ENCODE results near the gene TRAM1L1. TPM values are rescaled to one million over a fixed set of nuclear protein-coding genes. Genes with fewer than 3 reads are reported as not detected.

The TRAM1L1 gene
- 0.65 and 0.79 TPM in 2 replicates for total RNA-seq

- peak in 1 of 2 donors; percentile 55 for DNase-seq (ENCODE audit: low read depth in 2 of 2)
Observed at GRCh38 chr4:117084866-117085701, at the start of gene TRAM1L1. TSS of gene TRAM1L1 (minus strand) at chr4:117085576. CDS start at chr4:117085393, 183 bp downstream.

- peak in 1 of 2 donors; percentile 55 for DNase-seq (ENCODE audit: low read depth in 2 of 2)
Observed at GRCh38 chr4:117134386-117134785, 49.0 kb upstream of the TRAM1L1 start.

- DNase-seq (ENCODE audit: low read depth in 2 of 2): no peak
Observed at GRCh38 chr4:117096886-117097285, 11.5 kb upstream of the TRAM1L1 start.

GRCh38 chr4:117096462-117096861, 11.1 kb upstream of the TRAM1L1 start:
- DNase-seq (ENCODE audit: low read depth in 2 of 2): no peak

GRCh38 chr4:117093571-117093970, 8.2 kb upstream of the TRAM1L1 start:
- DNase-seq (ENCODE audit: low read depth in 2 of 2): peak in 1 of 2 donors; percentile 60

GRCh38 chr4:117077760-117078159, 7.6 kb downstream of the TRAM1L1 start:
- DNase-seq (ENCODE audit: low read depth in 2 of 2): no peak

- no peak for DNase-seq (ENCODE audit: low read depth in 2 of 2)
Observed at GRCh38 chr4:117068120-117068519, 17.3 kb downstream of the TRAM1L1 start.

GRCh38 chr4:117063961-117064696, 21.2 kb downstream of the TRAM1L1 start:
- DNase-seq (ENCODE audit: low read depth in 2 of 2): no peak

- no peak for DNase-seq (ENCODE audit: low read depth in 2 of 2)
Observed at GRCh38 chr4:117042962-117043361, 42.4 kb downstream of the TRAM1L1 start.

Data from lung microvascular endothelial cell (primary cell).